ENCODE data around the gene DUS1L. TPM values are rescaled to one million over a fixed set of nuclear protein-coding genes. Genes with fewer than 3 reads are reported as not detected.
A peak's percentile ranks its signal among the peaks of the same experiment; 100 is the strongest.

The DUS1L gene
- total RNA-seq, 1 donor from 2014 or later: 64.6 TPM

DNA sequence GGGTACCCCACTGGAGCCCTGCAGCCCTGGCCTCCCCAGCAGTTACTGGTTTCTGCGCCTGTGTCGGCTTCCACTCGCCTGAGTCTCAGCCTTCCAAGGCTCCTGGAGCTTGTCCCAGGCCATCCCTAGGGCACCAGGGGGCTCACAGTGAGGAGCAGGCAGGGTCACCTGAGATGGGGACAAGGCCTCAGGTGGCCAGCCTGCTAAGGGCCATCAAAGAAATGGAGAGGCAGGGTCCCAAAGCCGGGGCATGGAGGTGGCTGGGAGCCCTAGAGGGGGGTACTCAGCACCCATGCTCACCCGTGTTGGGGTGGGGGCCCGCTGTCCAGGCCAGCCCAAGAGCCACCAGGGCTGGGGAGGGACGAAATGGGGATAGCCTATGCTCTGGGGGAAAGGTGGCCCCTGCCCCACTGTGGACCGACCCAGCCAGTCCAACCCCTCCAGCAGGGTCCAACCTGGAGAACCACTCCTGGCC is 31.1 kb upstream of the DUS1L start:
- intact Hi-C loops (cut with micrococcal nuclease): no loop called here

DNA sequence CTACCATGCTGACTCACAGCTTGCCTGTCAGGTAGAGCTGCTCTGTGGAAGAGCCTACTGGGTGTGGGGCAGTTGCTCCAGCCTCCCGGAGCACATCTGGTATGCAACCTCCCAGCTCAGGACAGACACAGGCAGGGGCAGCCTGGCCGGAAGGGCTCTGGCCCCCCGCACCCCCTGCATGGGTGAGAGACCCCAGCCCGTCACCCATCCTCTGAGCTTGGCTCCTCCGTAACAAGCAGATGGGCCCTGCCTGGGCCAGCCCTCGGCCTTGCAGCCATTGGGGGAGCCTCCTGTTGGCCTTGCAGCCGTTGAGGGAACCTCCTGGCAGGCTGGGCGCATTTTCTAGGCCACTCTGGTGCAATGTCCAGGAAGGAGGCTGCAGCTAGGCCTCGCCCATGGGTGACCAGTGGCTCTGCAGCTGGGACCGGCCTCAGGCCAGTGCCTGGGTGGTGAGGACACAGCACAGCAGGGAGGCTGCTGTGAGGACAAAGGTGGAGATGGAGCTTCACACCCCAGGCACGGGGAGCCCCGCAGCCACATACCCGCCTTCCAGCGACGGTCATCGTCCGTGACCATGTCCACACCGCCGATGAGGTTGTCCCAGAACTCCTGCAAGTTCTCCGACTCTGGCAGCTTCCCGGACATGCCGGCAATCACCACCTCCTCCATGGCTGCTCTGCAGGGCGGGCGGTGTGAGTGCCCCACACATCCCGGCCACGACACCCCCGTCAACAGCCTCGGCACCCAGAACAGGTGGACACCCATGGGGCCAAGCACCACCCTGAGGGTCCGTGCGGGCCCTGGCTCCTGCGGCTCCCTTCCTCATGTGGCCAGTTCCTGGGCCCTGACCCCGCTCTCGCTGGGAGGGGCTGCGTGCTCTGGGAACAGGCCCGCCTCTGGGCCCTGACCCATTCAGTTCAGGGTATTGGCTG is 30.4 kb upstream of the DUS1L start:
- intact Hi-C loops (cut with micrococcal nuclease): no loop called here
- Histone ChIP-seq H3K27me3 (ENCODE audit: low read depth) (no peaks in the 10 kb centered on the region), H3K27ac (replicated peaks) (no peak overlapping the region), H3K36me3 (peaks cover 51% of the 10 kb centered on the region), H3K9me3 (replicated peaks) (no peaks in the 10 kb centered on the region), H3K4me3 (peak overlapping the region; percentile 80), H3K4me1 (peaks cover 41% of the 10 kb centered on the region)
- TF ChIP-seq, protein P1, sequence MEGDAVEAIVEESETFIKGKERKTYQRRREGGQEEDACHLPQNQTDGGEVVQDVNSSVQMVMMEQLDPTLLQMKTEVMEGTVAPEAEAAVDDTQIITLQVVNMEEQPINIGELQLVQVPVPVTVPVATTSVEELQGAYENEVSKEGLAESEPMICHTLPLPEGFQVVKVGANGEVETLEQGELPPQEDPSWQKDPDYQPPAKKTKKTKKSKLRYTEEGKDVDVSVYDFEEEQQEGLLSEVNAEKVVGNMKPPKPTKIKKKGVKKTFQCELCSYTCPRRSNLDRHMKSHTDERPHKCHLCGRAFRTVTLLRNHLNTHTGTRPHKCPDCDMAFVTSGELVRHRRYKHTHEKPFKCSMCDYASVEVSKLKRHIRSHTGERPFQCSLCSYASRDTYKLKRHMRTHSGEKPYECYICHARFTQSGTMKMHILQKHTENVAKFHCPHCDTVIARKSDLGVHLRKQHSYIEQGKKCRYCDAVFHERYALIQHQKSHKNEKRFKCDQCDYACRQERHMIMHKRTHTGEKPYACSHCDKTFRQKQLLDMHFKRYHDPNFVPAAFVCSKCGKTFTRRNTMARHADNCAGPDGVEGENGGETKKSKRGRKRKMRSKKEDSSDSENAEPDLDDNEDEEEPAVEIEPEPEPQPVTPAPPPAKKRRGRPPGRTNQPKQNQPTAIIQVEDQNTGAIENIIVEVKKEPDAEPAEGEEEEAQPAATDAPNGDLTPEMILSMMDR (IDR thresholded peaks at IDR 0.05; ENCODE audit: borderline replicate concordance): no peak
- peak; percentile 10 for DNase-seq

More for the DNA sequence above, 31.1 kb upstream of the DUS1L start:
- Histone ChIP-seq H3K9me3 (replicated peaks) (no peaks in the 10 kb centered on the region), H3K36me3 (peaks cover 44% of the 10 kb centered on the region), H3K4me1 (peaks cover 47% of the 10 kb centered on the region), H3K27me3 (ENCODE audit: low read depth) (no peaks in the 10 kb centered on the region), H3K4me3 (peak overlapping the region; percentile 80), H3K27ac (replicated peaks) (peak overlapping the region; percentile 96)
- TF ChIP-seq, protein P1 (IDR thresholded peaks at IDR 0.05; ENCODE audit: borderline replicate concordance): no peak
- DNase-seq: no peak

DNA sequence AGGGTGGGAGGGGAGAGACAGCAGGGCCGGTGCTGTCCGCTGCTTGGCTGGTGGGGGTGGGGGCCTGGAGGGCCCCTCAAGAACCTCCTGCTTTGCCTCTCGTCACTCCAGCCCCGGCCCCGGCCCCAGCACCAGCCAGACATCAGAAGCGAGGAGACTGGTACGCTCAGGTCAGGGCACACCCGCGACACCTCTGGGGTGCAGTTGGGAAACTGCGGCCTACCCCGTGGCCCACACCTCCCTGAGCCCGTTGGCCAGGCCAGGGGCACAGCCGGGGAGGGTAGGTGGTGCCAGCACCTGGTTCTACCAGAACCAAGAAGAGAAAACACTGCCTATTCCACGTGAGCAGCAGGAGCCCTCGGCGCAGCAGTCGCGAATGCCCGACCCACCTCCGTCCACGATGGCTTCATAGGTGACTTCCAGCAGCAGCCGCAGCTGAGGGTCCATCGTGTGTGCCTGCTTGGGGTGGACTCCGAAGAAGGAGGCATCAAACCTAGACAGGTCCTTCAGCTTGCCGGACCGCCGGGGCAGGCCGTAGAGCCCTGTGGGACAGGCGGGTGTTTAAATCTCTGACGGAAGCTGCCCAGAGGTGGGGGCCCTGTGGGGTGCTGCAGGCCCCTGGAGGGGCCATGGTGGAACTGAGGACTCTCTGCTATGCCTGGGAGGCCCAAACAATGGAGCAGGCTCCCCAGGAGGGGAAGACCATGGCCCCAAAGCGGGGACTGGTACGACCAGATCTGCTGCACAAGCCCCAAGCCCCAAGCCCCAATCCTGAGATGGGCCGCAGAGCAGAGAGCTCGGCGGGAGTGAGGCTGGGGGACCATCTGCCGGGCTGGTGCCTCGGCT is 29.6 kb upstream of the DUS1L start:
- intact Hi-C loops (cut with micrococcal nuclease): no loop called here
- H3K36me3 ChIP-seq: peaks cover 60% of the 10 kb centered on the region
- H3K27me3 ChIP-seq (ENCODE audit: low read depth): no peaks in the 10 kb centered on the region
- TF ChIP-seq, protein P1 (IDR thresholded peaks at IDR 0.05; ENCODE audit: borderline replicate concordance): no peak
- peak; percentile 15 for DNase-seq
- no peak overlapping the region for H3K27ac ChIP-seq (replicated peaks)
- H3K4me3 ChIP-seq: no peak overlapping the region
- no peaks in the 10 kb centered on the region for H3K9me3 ChIP-seq (replicated peaks)
- peaks cover 34% of the 10 kb centered on the region for H3K4me1 ChIP-seq

DNA sequence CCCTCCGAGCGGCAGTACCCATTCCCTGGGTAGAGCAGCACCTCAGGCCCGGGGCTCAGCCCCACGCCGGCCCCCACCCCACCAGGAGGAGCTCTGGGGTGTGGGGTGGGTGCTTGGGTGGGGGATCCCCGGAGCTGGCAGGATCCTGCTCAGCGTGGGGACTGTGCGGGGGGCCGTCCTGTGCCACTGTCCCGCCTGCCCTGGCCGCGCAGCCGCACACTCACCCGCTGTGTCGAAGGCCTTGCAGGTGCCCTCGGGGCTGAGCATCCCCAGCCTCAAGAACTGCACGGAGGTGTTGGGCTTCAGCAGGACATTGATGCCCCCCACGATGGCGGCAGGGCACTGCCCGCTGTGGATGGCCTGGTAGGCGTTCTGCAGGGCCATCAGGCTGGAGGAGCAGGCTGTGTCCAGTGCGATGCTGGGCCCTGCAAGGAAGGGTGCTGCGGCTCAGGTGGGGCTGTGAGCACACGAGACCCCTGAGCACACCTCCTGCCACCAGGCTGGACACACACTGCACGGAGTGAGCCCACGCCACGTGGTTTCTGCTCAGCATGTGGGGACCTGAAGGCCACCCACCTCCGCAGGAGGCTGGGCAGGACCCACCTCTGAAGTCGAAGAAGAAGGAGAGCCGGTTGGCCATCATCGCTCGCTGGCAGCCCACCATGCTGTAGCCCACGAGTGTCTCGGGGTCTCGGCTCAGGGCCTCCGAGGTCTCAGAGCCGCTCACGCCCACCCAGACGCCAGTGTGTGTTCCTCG is 27.6 kb upstream of the DUS1L start:
- H3K9me3 ChIP-seq (replicated peaks): no peaks in the 10 kb centered on the region
- DNase-seq: peak; percentile 11
- H3K36me3 ChIP-seq: peaks cover 80% of the 10 kb centered on the region
- intact Hi-C loops (cut with micrococcal nuclease): no loop called here
- no peak overlapping the region for H3K27ac ChIP-seq (replicated peaks)
- peaks cover 20% of the 10 kb centered on the region for H3K4me1 ChIP-seq
- no peak overlapping the region for H3K4me3 ChIP-seq
- TF ChIP-seq, protein P1 (IDR thresholded peaks at IDR 0.05; ENCODE audit: borderline replicate concordance): no peak
- H3K27me3 ChIP-seq (ENCODE audit: low read depth): no peaks in the 10 kb centered on the region

DNA sequence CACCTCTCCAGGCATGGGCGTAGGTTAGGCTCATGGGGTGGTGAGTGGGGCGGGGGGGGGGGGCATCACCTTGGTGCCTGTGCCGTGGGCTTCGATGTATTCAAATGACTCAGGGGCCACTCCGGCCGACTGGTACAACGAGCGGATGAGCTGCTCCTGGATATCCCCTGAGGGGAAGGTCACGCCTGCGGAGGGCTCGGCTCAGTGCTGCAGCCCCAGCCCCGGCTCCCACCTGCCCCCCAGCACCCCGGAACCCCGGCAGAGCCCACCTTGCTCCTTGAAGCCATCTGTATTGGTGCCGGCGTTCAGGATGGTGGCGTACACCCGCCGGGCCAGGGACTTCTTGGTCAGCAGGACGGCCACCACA is 27.0 kb upstream of the DUS1L start:
- no peaks in the 10 kb centered on the region for H3K9me3 ChIP-seq (replicated peaks)
- H3K27me3 ChIP-seq (ENCODE audit: low read depth): no peaks in the 10 kb centered on the region
- no peak overlapping the region for H3K4me3 ChIP-seq
- TF ChIP-seq, protein P1 (IDR thresholded peaks at IDR 0.05; ENCODE audit: borderline replicate concordance): no peak
- H3K27ac ChIP-seq (replicated peaks): no peak overlapping the region
- peaks cover 85% of the 10 kb centered on the region for H3K36me3 ChIP-seq
- peak; percentile 10 for DNase-seq
- intact Hi-C loops (cut with micrococcal nuclease): no loop called here
- H3K4me1 ChIP-seq: peaks cover 16% of the 10 kb centered on the region
